Mesenchymal stem cell (in vitro differentiated cells and primary cell): Measurements from ENCODE around the gene ZFYVE27.
A peak's percentile ranks its signal among the peaks of the same experiment; 100 is the strongest.

Experiments used
- DNase-seq: peaks from one replicate; pipeline ENCODE4 v3.0.0-alpha.2; 2013
- H2AFZ ChIP-seq: one replicate; pipeline ENCODE4 v1.6.1; 2013; ENCODE audit warnings: low read depth, mild to moderate bottlenecking, control low read depth, inconsistent platforms, low read length, moderate library complexity
- H2AK5ac ChIP-seq: 2 replicates; pipeline ENCODE4 v1.6.1; 2013; ENCODE audit warnings: low read length, moderate library complexity, mild to moderate bottlenecking, inconsistent platforms; ENCODE audit not compliant: severe bottlenecking
- H2BK120ac ChIP-seq: one replicate; pipeline ENCODE4 v1.6.1; 2013; ENCODE audit warnings: low read depth, mild to moderate bottlenecking, inconsistent platforms, low read length, moderate library complexity
- H2BK12ac ChIP-seq, 2 experiments: one replicate each; pipeline ENCODE4 v1.6.1; 2013; ENCODE audit warnings: inconsistent platforms in 2 of 2, low read length in 2 of 2, mild to moderate bottlenecking in 2 of 2, moderate library complexity in 2 of 2, control low read depth in 1 of 2
- H2BK15ac ChIP-seq: one replicate; pipeline ENCODE4 v1.6.1; 2013; ENCODE audit warnings: mild to moderate bottlenecking, low read depth, inconsistent platforms; ENCODE audit not compliant: poor library complexity, severe bottlenecking
- H2BK5ac ChIP-seq: 2 replicates; pipeline ENCODE4 v1.6.1; 2013; ENCODE audit warnings: low read depth, mild to moderate bottlenecking, low read length, control low read depth, inconsistent platforms; ENCODE audit not compliant: poor library complexity, severe bottlenecking
- H3K14ac ChIP-seq, 2 experiments: one replicate each; pipeline ENCODE4 v1.6.1; 2013; ENCODE audit warnings: inconsistent platforms in 2 of 2, low read length in 2 of 2, control low read depth in 1 of 2, mild to moderate bottlenecking in 1 of 2, moderate library complexity in 1 of 2
- H3K18ac ChIP-seq, 2 experiments: one replicate each; pipeline ENCODE4 v1.6.1; 2013; ENCODE audit warnings: inconsistent platforms in 2 of 2, low read length in 2 of 2, control low read depth in 1 of 2, low read depth in 1 of 2, mild to moderate bottlenecking in 1 of 2
- H3K23ac ChIP-seq, 2 experiments: one replicate each; pipeline ENCODE4 v1.6.1; 2013; ENCODE audit warnings: inconsistent platforms in 2 of 2, low read length in 2 of 2, mild to moderate bottlenecking in 2 of 2, moderate library complexity in 2 of 2, control low read depth in 1 of 2
- H3K27ac ChIP-seq: 2 replicates; pipeline ENCODE4 v1.5.1; 2013; ENCODE audit warnings: mild to moderate bottlenecking, moderate library complexity, low read length, control low read depth, inconsistent platforms; ENCODE audit not compliant: poor library complexity, severe bottlenecking
- H3K27me3 ChIP-seq, 2 experiments: 2 replicates each; pipeline versions ENCODE4 v1.6.1 to v1.7.0; 2013; ENCODE audit warnings: low read length in 2 of 2, mild to moderate bottlenecking in 2 of 2, moderate library complexity in 2 of 2, control low read depth in 1 of 2, inconsistent platforms in 1 of 2; ENCODE audit not compliant: control insufficient read depth in 1 of 2, insufficient read depth in 1 of 2
- H3K36me3 ChIP-seq, 2 experiments: 2 replicates each; pipeline versions ENCODE4 v1.6.1 to v1.7.0; 2013; ENCODE audit warnings: low read length in 2 of 2, control low read depth in 1 of 2, inconsistent platforms in 1 of 2, low read depth in 1 of 2, mild to moderate bottlenecking in 1 of 2; ENCODE audit not compliant: insufficient read depth in 2 of 2, control insufficient read depth in 1 of 2
- H3K4ac ChIP-seq, 2 experiments: one replicate each; pipeline ENCODE4 v1.6.1; 2013; ENCODE audit warnings: inconsistent platforms in 2 of 2, low read length in 2 of 2, mild to moderate bottlenecking in 2 of 2, moderate library complexity in 2 of 2, control low read depth in 1 of 2, low read depth in 1 of 2
- H3K4me1 ChIP-seq: 2 replicates; pipeline ENCODE4 v1.6.1; 2013; ENCODE audit warnings: low read depth, low read length, control low read depth; ENCODE audit not compliant: control insufficient read depth, insufficient read depth
- H3K4me2 ChIP-seq: 2 replicates; pipeline ENCODE4 v1.6.1; 2013; ENCODE audit warnings: low read length, mild to moderate bottlenecking, inconsistent platforms; ENCODE audit not compliant: poor library complexity, severe bottlenecking
- H3K4me3 ChIP-seq, 2 experiments: 2 replicates each; pipeline versions ENCODE4 v1.5.1 to v1.7.0; 2013; ENCODE audit warnings: low read length in 2 of 2, mild to moderate bottlenecking in 2 of 2, control low read depth in 1 of 2, low read depth in 1 of 2; ENCODE audit not compliant: insufficient read depth in 1 of 2
- H3K79me1 ChIP-seq: replicated peaks from 2 replicates; pipeline ENCODE4 v1.6.1; 2013; ENCODE audit warnings: mild to moderate bottlenecking, control low read depth, low read length, inconsistent platforms; ENCODE audit not compliant: poor library complexity, severe bottlenecking
- H3K9ac ChIP-seq: 2 replicates; pipeline ENCODE4 v1.7.0; 2013; ENCODE audit warnings: mild to moderate bottlenecking, low read length, moderate library complexity
- H3K9me3 ChIP-seq: 2 replicates; pipeline ENCODE4 v1.7.0; 2013; ENCODE audit warnings: mild to moderate bottlenecking, low read length; ENCODE audit not compliant: control insufficient read depth
- H4K8ac ChIP-seq: one replicate; pipeline ENCODE4 v1.6.1; 2013; ENCODE audit warnings: inconsistent platforms, mild to moderate bottlenecking, low read length, moderate library complexity
- H4K91ac ChIP-seq: one replicate; pipeline ENCODE4 v1.6.1; 2013; ENCODE audit warnings: mild to moderate bottlenecking, low read length, inconsistent platforms
- WGBS: methylation state at CpG from one replicate; pipeline ENCODE4 v1.1.7; 2013; ENCODE audit warnings: mixed read lengths; 5-methylcytosine and 5-hydroxymethylcytosine counted together

The ZFYVE27 gene

DNA sequence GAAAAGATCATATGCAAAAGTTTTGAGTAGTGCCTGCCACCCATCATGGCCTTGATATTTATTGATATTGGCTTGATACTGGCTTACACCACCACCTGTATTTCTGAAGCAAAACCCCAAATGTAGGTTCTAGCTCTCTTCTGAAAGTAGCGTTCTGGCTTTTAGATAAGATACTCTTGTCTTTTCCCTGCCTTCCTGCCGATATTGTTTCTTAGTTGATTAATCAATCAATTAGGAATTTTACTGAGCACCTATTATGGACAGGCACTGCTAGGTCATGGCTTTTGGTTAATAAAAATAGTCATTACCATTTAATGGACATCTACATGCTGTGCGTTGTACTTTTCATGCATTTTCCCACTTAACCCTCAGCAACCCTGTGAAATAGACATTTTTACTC, 27.0 kb downstream of the ZFYVE27 start:
- H3K14ac ChIP-seq, result no peak overlapping the region
- no peak for DNase-seq
- H3K4me3 ChIP-seq, result no peak overlapping the region
- H3K79me1 ChIP-seq, result peaks cover 12% of the 10 kb centered on the region
- no peak overlapping the region for H2BK12ac ChIP-seq
- no peak overlapping the region for H3K4ac ChIP-seq
- H2BK120ac ChIP-seq, result no peak overlapping the region
- H2BK15ac ChIP-seq, result no peak overlapping the region
- no peak overlapping the region for H3K4me2 ChIP-seq
- H2AFZ ChIP-seq, result no peak overlapping the region
- H3K18ac ChIP-seq, result no peak overlapping the region
- H4K91ac ChIP-seq, result no peak overlapping the region
- H3K23ac ChIP-seq, result no peak overlapping the region
- H3K36me3 ChIP-seq, result peaks cover 37 to 46% of the 10 kb centered on the region in 2 experiments
- no peak overlapping the region for H3K27ac ChIP-seq
- no peak overlapping the region for H2AK5ac ChIP-seq
- H3K9ac ChIP-seq, result no peak overlapping the region
- H3K9me3 ChIP-seq, result no peaks in the 10 kb centered on the region
- peaks cover 0 to 11% of the 10 kb centered on the region in 2 experiments for H3K27me3 ChIP-seq
- peak overlapping the region; percentile 4 for H2BK5ac ChIP-seq
- peaks cover 32% of the 10 kb centered on the region for H3K4me1 ChIP-seq
- no peak overlapping the region for H4K8ac ChIP-seq
- 100% methylated on average over 3 of the region's 3 CpGs for WGBS

- WGBS, result 94% methylated on average over 6 of the region's 7 CpGs
- H3K9me3 ChIP-seq, result no peaks in the 10 kb centered on the region
- H3K4me1 ChIP-seq, result peaks cover 29% of the 10 kb centered on the region
- no peak overlapping the region for H2BK5ac ChIP-seq
- no peak overlapping the region for H3K4me3 ChIP-seq
- no peak overlapping the region for H3K4ac ChIP-seq
- H3K36me3 ChIP-seq, result peaks cover 33 to 41% of the 10 kb centered on the region in 2 experiments
- H2AFZ ChIP-seq, result no peak overlapping the region
- H2BK120ac ChIP-seq, result no peak overlapping the region
- H4K91ac ChIP-seq, result no peak overlapping the region
- no peak overlapping the region for H2BK12ac ChIP-seq
- peaks cover 10% of the 10 kb centered on the region for H3K79me1 ChIP-seq
- H3K27ac ChIP-seq, result no peak overlapping the region
- H3K14ac ChIP-seq, result no peak overlapping the region
- H3K4me2 ChIP-seq, result no peak overlapping the region
- H3K9ac ChIP-seq, result no peak overlapping the region
- no peak overlapping the region for H3K18ac ChIP-seq
- no peak overlapping the region for H3K23ac ChIP-seq
- H2BK15ac ChIP-seq, result no peak overlapping the region
- H4K8ac ChIP-seq, result no peak overlapping the region
- peaks cover 4 to 17% of the 10 kb centered on the region in 2 experiments for H3K27me3 ChIP-seq
- no peak for DNase-seq
- H2AK5ac ChIP-seq, result no peak overlapping the region
Observed at GRCh38 chr10:97764519-97764931, 27.6 kb downstream of the ZFYVE27 start.

- Histone ChIP-seq H3K18ac (no peak overlapping the region), H4K8ac (no peak overlapping the region), H2BK15ac (no peak overlapping the region), H3K27ac (no peak overlapping the region), H3K4me1 (peaks cover 29% of the 10 kb centered on the region), H3K9me3 (no peaks in the 10 kb centered on the region), H3K36me3 (peaks cover 26 to 34% of the 10 kb centered on the region in 2 experiments), H2BK5ac (no peak overlapping the region), H3K79me1 (peaks cover 4% of the 10 kb centered on the region), H2BK120ac (no peak overlapping the region), H3K4me2 (no peak overlapping the region), H3K4ac (no peak overlapping the region), H4K91ac (no peak overlapping the region), H3K9ac (no peak overlapping the region), H2AFZ (no peak overlapping the region), H3K27me3 (peaks cover 10 to 23% of the 10 kb centered on the region in 2 experiments), H3K23ac (no peak overlapping the region), H2BK12ac (no peak overlapping the region), H3K14ac (no peak overlapping the region), H2AK5ac (no peak overlapping the region), H3K4me3 (no peak overlapping the region)
- no peak for DNase-seq
- 95% methylated on average over 15 of the region's 15 CpGs for WGBS
Observed at GRCh38 chr10:97765201-97765600, 28.3 kb downstream of the ZFYVE27 start.

GRCh38 chr10:97766106-97766810, 29.3 kb downstream of the ZFYVE27 start:
- H3K27ac ChIP-seq, result no peak overlapping the region
- H3K18ac ChIP-seq, result no peak overlapping the region
- H3K36me3 ChIP-seq, result peaks cover 16 to 23% of the 10 kb centered on the region in 2 experiments
- no peak overlapping the region for H3K4ac ChIP-seq
- H4K8ac ChIP-seq, result no peak overlapping the region
- no peak overlapping the region for H2BK12ac ChIP-seq
- H3K27me3 ChIP-seq, result peaks cover 21 to 34% of the 10 kb centered on the region in 2 experiments
- no peak overlapping the region for H3K4me3 ChIP-seq
- no peak overlapping the region for H3K9ac ChIP-seq
- peaks cover 32% of the 10 kb centered on the region for H3K4me1 ChIP-seq
- no peak overlapping the region for H3K23ac ChIP-seq
- H2BK5ac ChIP-seq, result no peak overlapping the region
- H2BK120ac ChIP-seq, result no peak overlapping the region
- H2AK5ac ChIP-seq, result no peak overlapping the region
- no peak overlapping the region for H4K91ac ChIP-seq
- no peak overlapping the region for H2AFZ ChIP-seq
- H3K79me1 ChIP-seq, result no peaks in the 10 kb centered on the region
- WGBS, result 87% methylated on average over 13 of the region's 13 CpGs
- no peak for DNase-seq
- H3K4me2 ChIP-seq, result no peak overlapping the region
- no peaks in the 10 kb centered on the region for H3K9me3 ChIP-seq
- H2BK15ac ChIP-seq, result no peak overlapping the region
- H3K14ac ChIP-seq, result no peak overlapping the region
